Measurements from ENCODE around the gene PRKAG3.
"Not testable (repeated sequence)": the region's sequence is repeated elsewhere in the genome, so short reads cannot be mapped to it uniquely, and the experiment has no call there.

Gene PRKAG3

DNA sequence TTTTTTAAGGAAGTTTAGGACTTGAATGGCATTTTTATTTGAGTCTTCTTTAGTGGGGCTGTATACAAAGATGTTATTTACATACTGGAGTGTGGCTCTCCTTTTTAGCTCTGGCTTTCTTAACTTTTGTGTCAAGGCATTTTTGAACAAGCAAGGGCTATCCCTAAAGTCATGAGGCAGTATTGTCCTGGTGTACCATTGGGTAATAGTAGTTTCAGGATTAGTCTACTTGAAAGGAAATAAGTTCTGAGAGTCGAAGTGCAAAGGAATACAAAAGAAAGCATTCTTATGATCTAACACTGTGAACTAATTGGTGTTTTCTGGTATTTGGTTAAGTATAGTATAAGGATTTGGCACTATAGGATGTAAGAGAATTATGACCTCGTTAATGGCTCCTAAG lies 51.6 kb downstream of the PRKAG3 start:
- DNase-seq: no peak

DNA sequence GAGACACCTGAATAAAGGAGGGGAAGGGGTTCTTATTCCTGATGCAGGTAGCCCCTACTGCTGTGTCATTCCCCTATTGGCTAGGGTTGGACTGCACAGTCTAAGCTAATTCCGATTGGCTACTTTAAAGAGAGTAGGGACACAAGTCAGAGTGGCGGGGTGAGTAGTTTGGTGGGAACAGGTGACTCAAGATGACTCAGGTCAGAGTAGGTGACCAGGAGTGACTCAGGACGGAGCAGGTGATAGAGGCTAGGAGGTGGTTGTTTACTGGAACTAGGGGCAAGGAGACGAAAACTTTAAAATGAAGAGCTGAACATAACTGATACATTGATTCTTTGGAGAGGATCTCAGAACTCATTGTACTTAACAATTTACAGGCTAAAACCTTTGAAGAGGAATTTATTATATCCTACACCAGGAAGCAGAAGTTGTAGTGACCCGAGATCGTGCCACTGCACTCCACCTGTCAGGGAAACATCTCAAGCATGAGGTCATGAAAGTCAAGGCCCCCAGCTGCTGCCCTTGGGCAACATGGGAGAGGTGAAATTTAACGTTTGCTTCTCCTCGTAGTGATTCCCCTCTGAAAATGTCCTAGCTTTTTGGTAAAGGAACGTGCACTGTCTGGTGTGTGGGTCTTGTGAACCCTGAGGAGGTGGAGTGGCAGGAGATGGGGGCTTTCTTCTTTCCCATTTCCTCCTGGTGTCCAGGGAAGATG lies 54.2 kb downstream of the PRKAG3 start:
- DNase-seq: no peak

DNA sequence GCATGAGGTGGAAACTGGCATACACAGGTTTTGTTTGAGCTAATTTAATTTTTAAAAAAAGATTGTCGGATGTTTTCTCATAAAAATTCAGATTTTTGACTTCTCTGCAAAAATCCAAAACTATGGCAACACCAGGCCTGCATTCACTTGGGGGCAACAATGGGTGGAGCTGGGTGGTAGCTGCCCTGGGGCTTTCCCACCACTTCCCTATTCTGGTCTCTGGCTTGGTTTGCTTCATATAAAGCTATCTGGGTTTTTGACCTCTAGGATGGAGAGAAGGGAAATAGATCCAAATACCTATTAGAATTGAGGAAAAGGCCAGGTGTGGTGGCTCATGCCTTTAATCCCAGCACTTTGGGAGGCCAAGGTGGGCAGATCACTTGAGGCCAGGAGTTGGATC lies 55.1 kb downstream of the PRKAG3 start:
- DNase-seq: no peak

- DNase-seq: no peak
Observed at GRCh38 chr2:218773881-218774280, 57.7 kb downstream of the PRKAG3 start.

GRCh38 chr2:218772759-218773158 lies 58.8 kb downstream of the PRKAG3 start:
- DNase-seq: not testable (repeated sequence)
